Measurements from ENCODE around the gene SPTLC3. TPM values are rescaled to one million over a fixed set of nuclear protein-coding genes. Genes with fewer than 3 reads are reported as not detected.

SPTLC3 gene
- total and polyA plus RNA-seq, 2 of the 13 experiments (the other 11 are each of a cell fraction or from before 2014, with no cell fraction given), result 20.5 to 95.6 TPM

- peak; percentile 61; the same call in 1 of the 2 replicates for TF ChIP-seq MIXL1 (CRISPR knock-in tag; IDR thresholded peaks at IDR 0.05)
- 0 out of 2 replicates have a peak, but pooled peaks have one; percentile 46 for TF ChIP-seq ARID3A (IDR thresholded peaks at IDR 0.05; ENCODE audit: low read depth, low read length)
- 0 out of 3 replicates have a peak, but pooled peaks have one; percentile 7 for TF ChIP-seq MXI1 (IDR thresholded peaks at IDR 0.05; ENCODE audit: borderline replicate concordance, low read depth, low read length)
- TF ChIP-seq DRAP1 (CRISPR knock-in tag; IDR thresholded peaks at IDR 0.05), result peak; percentile 30; the same call in 1 of the 2 replicates
- 0 out of 2 replicates have a peak, but pooled peaks have one; percentile 39 for TF ChIP-seq ZKSCAN8 (CRISPR knock-in tag; IDR thresholded peaks at IDR 0.05; ENCODE audit: borderline replicate concordance)
- TF ChIP-seq SMC3 (IDR thresholded peaks at IDR 0.05; ENCODE audit: low read length), result peak; percentile 99
- no peak for TF ChIP-seq ZNF343 (CRISPR knock-in tag; IDR thresholded peaks at IDR 0.05)
- TF ChIP-seq ZNF781 (CRISPR knock-in tag; IDR thresholded peaks at IDR 0.05; ENCODE audit: borderline replicate concordance, not compliant biosample characterization), result no peak
- TF ChIP-seq EHMT2 (IDR thresholded peaks at IDR 0.05; ENCODE audit: borderline replicate concordance, low read depth, low read length), result 0 out of 2 replicates have a peak, but pooled peaks have one; percentile 55
- 0 out of 2 replicates have a peak, but pooled peaks have one; percentile 35 for TF ChIP-seq ZSCAN9 (CRISPR knock-in tag; IDR thresholded peaks at IDR 0.05; ENCODE audit: borderline replicate concordance)
- TF ChIP-seq STAG1 (CRISPR knock-in tag; IDR thresholded peaks at IDR 0.05), result peak; percentile 96
- peak; percentile 30; the same call in 1 of the 2 replicates for TF ChIP-seq MLX (CRISPR knock-in tag; IDR thresholded peaks at IDR 0.05)
- TF ChIP-seq FOXK1 (CRISPR knock-in tag; IDR thresholded peaks at IDR 0.05; ENCODE audit: borderline replicate concordance, low read depth), result 0 out of 2 replicates have a peak, but pooled peaks have one; percentile 50
- peak; percentile 87 for TF ChIP-seq RXRB (CRISPR knock-in tag; IDR thresholded peaks at IDR 0.05; ENCODE audit: borderline replicate concordance)
- TF ChIP-seq KDM3A (CRISPR knock-in tag; IDR thresholded peaks at IDR 0.05; ENCODE audit: low read depth), result 0 out of 2 replicates have a peak, but pooled peaks have one; percentile 25
- no peak for TF ChIP-seq ZBTB8A (CRISPR knock-in tag; IDR thresholded peaks at IDR 0.05; ENCODE audit: borderline replicate concordance, low read depth)
- TF ChIP-seq SOX5 (CRISPR knock-in tag; IDR thresholded peaks at IDR 0.05; ENCODE audit: borderline replicate concordance), result peak; percentile 24; the same call in 1 of the 2 replicates
- no peak for TF ChIP-seq ZSCAN20 (CRISPR knock-in tag; IDR thresholded peaks at IDR 0.05; ENCODE audit: borderline replicate concordance)
- no peak for TF ChIP-seq ZNF20 (CRISPR knock-in tag; IDR thresholded peaks at IDR 0.05)
- no peak for TF ChIP-seq SKIL (CRISPR knock-in tag; IDR thresholded peaks at IDR 0.05; ENCODE audit: borderline replicate concordance)
- TF ChIP-seq ZNF503 (CRISPR knock-in tag; IDR thresholded peaks at IDR 0.05), result 0 out of 2 replicates have a peak, but pooled peaks have one; percentile 11
Measured at GRCh38 chr20:13105864-13106457, 97.2 kb downstream of the SPTLC3 start (continued).
